Activated CD8-positive, alpha-beta memory T cell treated with anti-CD3 and anti-CD28 coated beads for 36 hours (primary cell): ENCODE measurements around the gene MAEA. TPM values are rescaled to one million over a fixed set of nuclear protein-coding genes. Genes with fewer than 3 reads are reported as not detected.
"Not testable (repeated sequence)": the region's sequence is repeated elsewhere in the genome, so short reads cannot be mapped to it uniquely, and the experiment has no call there.

ENCODE experiments used
- CTCF ChIA-PET: fragments of 350-600 bp; sonication (Branson Sonifier 250); formaldehyde crosslinking; loops from one replicate; lab custom pipeline; 2021; ENCODE audit warnings: antibody characterized with exemption; lab: Charles Lee
- POLR2A ChIA-PET: fragments of 350-600 bp; sonication (Branson Sonifier 250); formaldehyde crosslinking; loops from one replicate; lab custom pipeline; 2021; ENCODE audit warnings: antibody characterized with exemption; lab: Charles Lee
- total RNA-seq, 2 experiments: library from RNA; stranded (reverse); gene quantifications; one replicate each; pipeline ENCODE4 v1.2.3, GENCODE V29; 2021

Gene MAEA
- total RNA-seq, 2 experiments from 2014 or later, result 54.6 to 57.2 TPM

- ChIA-PET POLR2A (no interaction called here), CTCF (interaction anchor here (1.2 kb wide), 1 partner anchor 20 kb away, joined by 5 read pairs; no protein-coding TSS in a partner anchor)
Measured at GRCh38 chr4:1310031-1310795, 20.5 kb downstream of the MAEA start.

DNA sequence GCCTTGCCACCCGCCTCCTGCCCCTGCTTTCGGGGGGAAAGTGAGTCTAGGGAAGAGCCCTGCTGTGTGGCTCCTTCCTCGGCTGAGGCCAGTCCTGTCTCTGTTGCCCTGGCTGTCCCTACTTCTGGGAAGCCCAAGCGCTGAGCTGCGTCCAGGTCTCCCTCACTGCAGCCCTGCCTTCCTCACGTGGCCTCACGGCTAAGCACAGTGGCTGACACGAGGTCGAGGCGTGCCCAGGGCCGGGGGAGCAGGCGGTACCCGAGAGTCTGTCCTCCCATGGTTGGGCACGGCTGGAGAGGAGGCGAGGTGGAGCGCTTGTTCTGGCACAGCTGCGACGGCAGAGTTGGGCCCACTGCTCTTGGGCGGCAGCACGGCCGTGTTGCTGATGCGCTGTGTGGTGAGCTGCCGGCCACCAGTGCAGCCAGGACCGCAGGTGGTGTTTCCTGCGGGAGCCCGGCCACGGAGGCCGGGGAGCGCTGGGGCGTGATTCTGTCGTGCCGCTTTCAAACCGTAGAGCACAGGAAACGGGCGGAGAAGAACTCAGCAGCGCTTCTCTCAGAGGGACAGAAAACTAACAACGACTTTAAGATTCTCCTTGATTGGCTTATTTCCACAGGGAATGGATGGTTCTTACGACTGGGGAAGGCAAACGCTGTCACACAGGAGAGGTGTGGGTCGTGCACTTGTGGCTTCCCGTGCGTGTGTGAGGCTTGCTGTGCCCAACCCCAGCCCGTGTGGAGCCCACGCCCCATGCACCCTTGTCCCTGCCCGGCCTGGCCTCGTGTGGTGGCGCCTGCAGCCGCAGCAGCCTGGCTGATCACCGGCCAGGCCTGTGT lies 21.3 kb downstream of the MAEA start:
- ChIA-PET CTCF (interaction anchor here (1.2 kb wide), 1 partner anchor 21 kb away, joined by 5 read pairs; no protein-coding TSS in a partner anchor), POLR2A (no interaction called here)

DNA sequence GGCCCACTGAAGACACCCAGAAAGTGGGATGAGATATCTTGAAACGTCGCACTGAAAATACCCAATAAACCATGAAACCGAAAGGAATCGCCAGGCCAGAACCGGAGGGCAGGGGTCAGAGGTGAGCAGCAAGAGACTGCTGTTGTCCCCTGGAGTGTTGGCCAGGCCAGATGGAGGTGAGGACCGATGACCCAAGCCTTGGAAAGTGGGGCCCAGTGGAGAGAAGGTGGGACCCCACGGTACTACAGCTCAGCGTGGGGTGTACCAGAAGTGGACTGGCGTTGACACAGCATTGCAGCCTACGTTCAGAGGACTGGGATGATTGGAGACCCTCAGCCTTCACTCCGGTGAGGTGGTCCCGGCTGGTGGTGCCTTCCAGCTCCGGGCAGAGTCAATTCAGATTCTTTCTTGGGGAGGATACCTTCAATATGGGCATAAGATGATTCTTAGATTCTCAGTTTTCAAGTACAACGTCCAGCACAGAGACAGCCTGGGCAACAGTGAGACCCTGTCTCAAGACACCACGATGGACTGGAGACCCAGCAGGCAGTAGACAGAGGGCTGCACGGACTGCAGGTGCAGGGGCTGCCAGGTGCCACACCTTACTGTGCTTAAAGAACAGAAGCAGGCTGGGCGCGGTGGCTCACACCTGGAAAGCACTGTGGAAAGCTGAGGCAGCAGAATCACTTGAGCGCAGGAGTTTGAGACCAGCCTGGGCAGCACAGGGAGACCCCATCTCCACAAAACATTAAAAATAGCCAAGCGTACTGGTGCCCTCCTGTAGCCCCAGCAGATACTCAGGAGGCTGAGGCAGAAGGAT lies 23.3 kb downstream of the MAEA start:
- ChIA-PET POLR2A (no interaction called here), CTCF (interaction anchor here (1.2 to 1.3 kb wide), 2 partner anchors 47 to 380 kb away, joined by 3 to 4 read pairs; no protein-coding TSS in a partner anchor)

DNA sequence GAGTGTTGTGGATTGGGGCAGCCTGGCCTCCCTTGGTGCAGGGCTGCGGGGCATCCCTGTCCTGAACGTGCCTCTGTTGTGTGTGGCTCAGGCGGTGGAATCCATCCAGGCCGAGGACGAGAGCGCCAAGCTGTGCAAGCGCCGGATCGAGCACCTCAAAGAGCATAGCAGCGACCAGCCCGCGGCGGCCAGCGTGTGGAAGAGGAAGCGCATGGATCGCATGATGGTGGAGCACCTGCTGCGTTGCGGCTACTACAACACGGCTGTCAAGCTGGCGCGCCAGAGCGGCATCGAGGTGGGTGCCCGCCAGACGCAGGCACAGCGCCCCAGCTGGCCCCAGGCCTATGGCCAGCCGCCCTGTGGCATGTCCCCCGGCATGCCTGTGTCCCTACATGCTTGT lies 25.6 kb downstream of the MAEA start:
- POLR2A ChIA-PET, result no interaction called here

GRCh38 chr4:1315836-1316536 lies 26.3 kb downstream of the MAEA start:
- CTCF ChIA-PET, result no interaction called here

More for the DNA sequence above, 25.6 kb downstream of the MAEA start:
- CTCF ChIA-PET, result no interaction called here

DNA sequence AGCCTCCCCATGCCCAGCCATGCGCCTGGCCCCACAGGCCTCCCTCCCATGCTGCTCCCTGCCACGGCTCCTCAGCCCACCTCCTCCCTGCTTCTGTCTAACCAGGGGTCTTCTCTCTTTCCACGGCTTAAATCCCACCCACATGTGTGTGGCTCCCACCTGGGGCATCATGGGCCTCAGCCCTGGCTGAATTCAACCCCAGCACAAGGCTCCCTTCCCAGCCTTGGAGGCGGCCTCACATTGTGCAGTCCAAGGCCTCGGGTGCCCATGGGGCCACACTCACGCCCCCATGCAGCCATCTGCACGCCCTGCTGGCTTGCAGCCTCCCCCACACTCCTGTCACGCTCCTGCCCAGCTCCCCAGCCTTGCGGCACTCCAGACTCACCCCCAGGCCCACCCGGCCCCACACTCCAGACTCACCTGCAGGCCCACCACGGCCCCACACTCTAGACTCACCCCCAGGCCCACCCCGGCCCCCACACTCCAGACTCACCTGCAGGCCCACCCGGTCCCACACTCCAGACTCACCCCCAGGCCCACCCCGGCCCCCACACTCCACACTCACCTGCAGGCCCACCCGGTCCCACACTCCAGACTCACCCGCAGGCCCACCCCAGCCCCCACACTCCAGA lies 27.0 kb downstream of the MAEA start:
- POLR2A ChIA-PET, result no interaction called here
- CTCF ChIA-PET, result no interaction called here

More at GRCh38 chr4:1315836-1316536, 26.3 kb downstream of the MAEA start:
- POLR2A ChIA-PET, result no interaction called here

GRCh38 chr4:1317177-1318045 lies 27.7 kb downstream of the MAEA start:
- CTCF ChIA-PET, result no interaction called here
- POLR2A ChIA-PET, result no interaction called here

DNA sequence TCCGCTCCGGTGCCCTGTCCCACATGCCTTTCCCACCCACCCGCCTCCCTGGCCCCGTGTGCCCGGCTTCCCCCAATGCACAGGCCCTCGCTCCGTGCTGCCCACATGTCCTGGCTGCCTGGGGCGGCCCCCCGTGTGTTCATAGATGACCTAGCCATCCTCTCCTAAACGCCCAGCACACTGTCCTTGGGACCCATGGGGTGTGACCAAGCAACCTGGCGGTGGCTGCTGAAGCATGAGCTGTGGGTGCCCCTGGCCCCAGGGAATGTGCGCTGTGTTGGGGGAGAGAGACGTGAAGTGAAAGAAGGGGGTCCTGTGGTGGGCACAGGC lies 28.3 kb downstream of the MAEA start:
- CTCF ChIA-PET, result interaction anchor here (1.2 kb wide), 1 partner anchor 15 kb away, joined by 3 read pairs; no protein-coding TSS in a partner anchor
- POLR2A ChIA-PET, result interaction anchor here (0.5 kb wide), 1 partner anchor 31 kb away, joined by 5 read pairs; no protein-coding TSS in a partner anchor

DNA sequence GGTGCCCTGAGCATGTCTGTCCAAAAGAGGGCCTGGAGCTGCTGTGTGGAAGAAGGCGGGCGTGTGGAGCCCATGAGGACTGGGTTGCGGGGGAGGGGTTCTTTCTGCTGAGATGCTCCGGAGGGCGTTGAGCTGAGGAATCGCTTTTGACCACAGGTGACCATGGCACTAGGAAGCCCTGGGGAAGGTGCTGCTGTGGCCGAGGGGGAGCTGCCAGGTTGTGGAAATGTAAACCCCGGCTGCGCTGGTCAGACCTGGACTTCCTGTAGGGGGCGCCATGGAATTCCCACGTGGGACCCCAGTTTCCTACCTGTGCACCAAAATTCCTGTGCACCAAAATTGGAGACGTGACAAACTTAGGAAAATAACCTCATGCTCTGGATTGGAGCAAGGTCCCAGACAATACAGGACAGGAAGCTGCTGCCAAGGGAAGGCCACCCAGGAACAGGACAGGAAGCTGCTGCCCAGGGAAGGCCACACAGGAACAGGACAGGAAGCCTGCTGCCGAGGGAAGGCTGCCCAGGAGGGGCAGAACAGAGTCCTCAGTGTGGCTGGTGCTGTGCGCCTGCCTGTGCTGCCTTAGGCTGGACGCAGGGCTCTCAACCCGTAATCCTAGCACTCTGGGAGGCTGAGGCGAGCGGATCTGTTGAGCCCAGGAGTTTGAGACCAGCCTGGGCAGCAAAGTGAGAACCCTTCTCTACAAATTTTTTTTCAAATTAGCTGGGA lies 29.0 kb downstream of the MAEA start:
- POLR2A ChIA-PET, result interaction anchor here (0.5 kb wide), 1 partner anchor 32 kb away, joined by 5 read pairs; no protein-coding TSS in a partner anchor
- CTCF ChIA-PET, result interaction anchor here (1.1 to 1.2 kb wide), 2 partner anchors 11 to 14 kb away, joined by 3 read pairs; no protein-coding TSS in a partner anchor

- ChIA-PET POLR2A (no interaction called here), CTCF (no interaction called here)
Measured at GRCh38 chr4:1321486-1321885, 31.8 kb downstream of the MAEA start.

DNA sequence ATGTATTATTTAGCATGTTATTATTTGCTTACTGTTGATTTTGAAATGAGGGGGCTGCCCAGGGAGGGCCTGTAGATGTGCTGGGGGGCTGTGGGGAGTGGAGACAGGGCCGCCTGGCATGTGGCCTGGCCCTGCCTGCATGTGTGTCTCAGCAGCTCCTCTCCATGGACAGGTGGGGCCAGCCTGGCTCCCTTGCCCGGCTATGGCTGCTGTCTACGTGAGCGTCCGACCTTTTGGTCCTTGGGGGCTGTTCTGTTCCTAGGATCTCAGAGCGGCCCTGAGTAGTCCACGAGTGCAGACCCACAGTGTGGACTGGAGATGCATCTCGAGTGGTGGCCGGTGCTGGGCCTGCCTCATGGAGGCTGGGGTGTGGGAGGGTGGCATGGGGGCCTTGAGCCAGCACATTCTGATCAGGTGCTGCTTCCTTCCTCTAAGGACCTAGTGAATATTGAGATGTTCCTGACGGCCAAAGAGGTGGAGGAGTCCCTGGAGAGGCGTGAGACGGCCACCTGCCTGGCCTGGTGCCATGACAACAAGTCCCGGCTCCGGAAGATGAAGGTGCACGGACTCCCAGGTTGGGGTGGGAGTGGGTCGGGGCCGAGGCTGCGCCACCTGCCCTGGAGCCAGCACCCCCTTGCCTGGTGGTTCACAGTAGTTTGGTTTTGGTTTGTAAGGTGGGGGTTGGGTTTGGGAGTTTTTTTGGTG lies 32.4 kb downstream of the MAEA start:
- ChIA-PET POLR2A (interaction anchor here (0.6 kb wide), 1 partner anchor 7 kb away, joined by 10 read pairs; no protein-coding TSS in a partner anchor), CTCF (no interaction called here)

DNA sequence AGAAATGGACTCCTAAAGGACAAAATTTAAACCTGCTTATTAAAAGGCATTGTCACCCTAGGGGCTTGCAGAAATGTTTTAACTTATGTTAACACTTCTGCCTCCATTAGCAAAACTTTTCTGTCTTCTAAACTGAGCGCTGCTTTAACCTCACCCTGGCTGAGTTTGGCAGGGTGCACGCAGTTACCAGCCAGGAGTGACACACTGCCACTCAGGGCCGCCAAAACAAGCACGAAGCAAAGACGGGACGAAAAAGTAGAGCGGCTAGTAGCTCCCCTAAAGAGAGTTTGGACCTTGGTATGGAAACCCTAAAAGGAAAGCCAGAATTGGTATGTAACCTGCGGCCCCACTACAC lies 33.6 kb downstream of the MAEA start:
- ChIA-PET CTCF (interaction anchor here (0.7 kb wide), 2 partner anchors 33 to 171 kb away, joined by 3 to 5 read pairs; no protein-coding TSS in a partner anchor), POLR2A (no interaction called here)

- POLR2A ChIA-PET, result no interaction called here
Measured at GRCh38 chr4:1323635-1324442, 34.1 kb downstream of the MAEA start.

GRCh38 chr4:1324443-1325175 lies 34.9 kb downstream of the MAEA start:
- POLR2A ChIA-PET, result not testable (repeated sequence)

More at GRCh38 chr4:1323635-1324442, 34.1 kb downstream of the MAEA start:
- CTCF ChIA-PET, result no interaction called here

DNA sequence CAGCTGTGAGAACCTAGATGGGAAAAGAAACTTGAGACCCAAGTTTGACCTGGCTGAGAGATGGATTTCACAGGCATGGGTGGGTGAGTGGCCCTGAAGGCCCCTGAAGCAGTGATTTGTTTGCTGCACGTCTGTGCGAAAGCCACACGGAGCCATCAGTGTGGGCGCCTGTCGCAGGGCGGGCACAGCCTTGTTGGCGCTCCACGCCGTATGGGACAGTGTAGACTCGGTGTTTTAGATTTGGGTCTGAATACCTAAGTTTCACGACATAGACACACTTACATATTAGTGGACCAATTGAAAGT lies 35.4 kb downstream of the MAEA start:
- ChIA-PET POLR2A (no interaction called here), CTCF (no interaction called here)

More at GRCh38 chr4:1324443-1325175, 34.9 kb downstream of the MAEA start:
- CTCF ChIA-PET, result not testable (repeated sequence)
